CD4-positive, alpha-beta T cell treated with Interleukin-6 at 100 ng/mL for 8 hours (primary cell): Measurements from ENCODE around the gene LRP6.
"Not testable (repeated sequence)": the region's sequence is repeated elsewhere in the genome, so short reads cannot be mapped to it uniquely, and the experiment has no call there.

Source experiments
- DNase-seq: peaks from one replicate; pipeline ENCODE4 v3.0.0-alpha.2; 2020; ENCODE audit warnings: mixed read lengths, low spot score

The LRP6 gene

GRCh38 chr12:12180575-12180974 lies 86.3 kb downstream of the LRP6 start:
- no peak for DNase-seq

GRCh38 chr12:12180136-12180535 lies 86.7 kb downstream of the LRP6 start:
- no peak for DNase-seq

- DNase-seq, result no peak
Measured at GRCh38 chr12:12178559-12178958, 88.3 kb downstream of the LRP6 start.

GRCh38 chr12:12176402-12176801 lies 90.4 kb downstream of the LRP6 start:
- no peak for DNase-seq

- no peak for DNase-seq
Measured at GRCh38 chr12:12171991-12172511, 94.8 kb downstream of the LRP6 start.

GRCh38 chr12:12167847-12168246 lies 99.0 kb downstream of the LRP6 start:
- no peak for DNase-seq

GRCh38 chr12:12166751-12167150 lies 100.1 kb downstream of the LRP6 start:
- DNase-seq, result no peak

GRCh38 chr12:12159988-12160387 lies 106.9 kb downstream of the LRP6 start:
- no peak for DNase-seq

GRCh38 chr12:12158858-12159257 lies 108.0 kb downstream of the LRP6 start:
- DNase-seq, result no peak

GRCh38 chr12:12157424-12157823 lies 109.4 kb downstream of the LRP6 start:
- no peak for DNase-seq

GRCh38 chr12:12156828-12157227 lies 110.0 kb downstream of the LRP6 start:
- DNase-seq, result no peak

- no peak for DNase-seq
Measured at GRCh38 chr12:12156116-12156515, 110.7 kb downstream of the LRP6 start.

GRCh38 chr12:12153596-12153995 lies 113.2 kb downstream of the LRP6 start:
- no peak for DNase-seq

- no peak for DNase-seq
Measured at GRCh38 chr12:12147111-12147510, 119.7 kb downstream of the LRP6 start.

GRCh38 chr12:12144531-12144930 lies 122.3 kb downstream of the LRP6 start:
- DNase-seq, result not testable (repeated sequence)

GRCh38 chr12:12141000-12141399 lies 125.8 kb downstream of the LRP6 start:
- no peak for DNase-seq

GRCh38 chr12:12138203-12139154 lies 128.4 kb downstream of the LRP6 start:
- DNase-seq, result no peak

GRCh38 chr12:12133785-12134184 lies 133.1 kb downstream of the LRP6 start:
- no peak for DNase-seq

GRCh38 chr12:12133259-12133658 lies 133.6 kb downstream of the LRP6 start:
- DNase-seq, result no peak

GRCh38 chr12:12128670-12129069 lies 138.2 kb downstream of the LRP6 start:
- no peak for DNase-seq

- DNase-seq, result no peak
Measured at GRCh38 chr12:12127304-12127703, 139.5 kb downstream of the LRP6 start.

- no peak for DNase-seq
Measured at GRCh38 chr12:12126551-12126950, 140.3 kb downstream of the LRP6 start.

- no peak for DNase-seq
Measured at GRCh38 chr12:12123036-12123604, 143.7 kb downstream of the LRP6 start.
